ENCODE data around the gene DNMT3A.

DNA sequence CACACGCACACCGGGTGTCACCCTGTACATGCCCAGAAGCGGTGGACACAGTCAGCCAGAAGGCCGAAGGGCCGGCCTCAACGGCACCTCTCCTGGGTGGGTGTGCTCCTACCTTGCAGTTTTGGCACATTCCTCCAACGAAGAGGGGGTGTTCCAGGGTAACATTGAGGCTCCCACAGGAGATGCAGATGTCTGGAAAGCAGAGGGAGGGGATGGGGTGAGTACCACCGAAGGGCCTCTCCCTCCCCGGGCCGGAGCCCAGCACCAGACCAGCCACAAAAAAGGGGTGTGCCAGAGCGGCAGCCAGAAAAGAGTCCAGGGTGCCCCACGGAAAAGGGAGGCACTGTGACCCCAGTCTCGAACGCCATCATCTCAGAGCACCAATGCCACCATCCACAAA, 96.6 kb downstream of the DNMT3A start:
- no peak for TF ChIP-seq POLR2AphosphoS5 (IDR thresholded peaks at IDR 0.05; ENCODE audit: low read depth, low read length)
- no peak for TF ChIP-seq POLR2A (IDR thresholded peaks at IDR 0.05; ENCODE audit: low read depth, low read length)

Data from GM12891 (cell line).